ENCODE results near the gene MBOAT2. TPM values are rescaled to one million over a fixed set of nuclear protein-coding genes. Genes with fewer than 3 reads are reported as not detected.
"Not testable (repeated sequence)": the region's sequence is repeated elsewhere in the genome, so short reads cannot be mapped to it uniquely, and the experiment has no call there.

Gene MBOAT2
- total RNA-seq, 3 donors from 2014 or later (not counting 1 experiment from before 2014, with no cell fraction given) = 2.9 to 18.4 (median 4.2) TPM

DNA sequence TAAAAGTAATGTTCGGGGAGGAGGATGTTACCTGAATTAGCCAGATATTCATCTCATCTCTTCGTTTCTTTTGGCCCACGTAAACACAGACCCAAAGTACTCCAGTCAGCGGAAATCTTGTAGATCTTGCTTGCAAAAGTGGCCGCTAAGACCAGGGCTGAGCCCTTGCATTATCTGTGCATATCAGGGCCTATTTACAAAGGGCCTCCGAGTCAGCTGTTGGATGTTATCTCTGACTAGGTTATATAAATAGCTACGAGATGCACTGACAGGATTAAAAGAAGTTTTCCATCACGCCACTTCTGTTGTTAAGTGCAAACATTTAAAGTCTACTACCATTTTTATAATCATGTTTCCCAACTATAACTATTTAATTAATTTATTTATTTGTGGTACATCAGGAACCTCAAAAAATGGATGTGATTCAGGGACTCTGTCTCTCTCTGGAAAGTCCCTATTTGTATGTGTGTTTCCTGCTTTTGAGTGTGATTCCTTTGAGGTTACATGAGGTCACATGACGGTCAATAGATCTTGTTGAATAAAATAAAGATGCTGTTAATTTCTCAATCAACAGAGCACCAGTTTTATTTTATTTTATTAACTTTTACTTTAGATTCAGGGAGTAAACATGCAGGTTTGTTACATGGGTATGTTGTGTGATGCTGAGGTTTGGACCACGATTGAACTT lies 46.8 kb upstream of the MBOAT2 start:
- peaks cover 2 to 7% of the 10 kb centered on the region in 2 donors for H3K27me3 Mint-ChIP-seq (ENCODE audit: low read depth in 2 of 2)
- ATAC-seq (peak; percentile 42 to 82 (median 64)), DNase-seq (no peak)
- 78% methylated on average over 9 of the region's 10 CpGs for WGBS (ENCODE audit: insufficient coverage)
- H3K9me3 Mint-ChIP-seq = no peaks in the 10 kb centered on the region
- H3K4me1 Mint-ChIP-seq = peaks cover 4% of the 10 kb centered on the region in 2 donors
- H3K9me3 ChIP-seq (ENCODE audit: control insufficient read depth, insufficient read depth, low read length) = no peaks in the 10 kb centered on the region
- no peaks in the 10 kb centered on the region for H3K36me3 Mint-ChIP-seq
- H3K36me3 ChIP-seq (ENCODE audit: control insufficient read depth, insufficient read depth, low read length) = no peaks in the 10 kb centered on the region
- H3K27ac Mint-ChIP-seq = no peak overlapping the region
- TF ChIP-seq CTCF (IDR thresholded peaks at IDR 0.05) = no peak
- intact Hi-C loops (cut with micrococcal nuclease) = no loop called here
- no peaks in the 10 kb centered on the region for H3K4me1 ChIP-seq (ENCODE audit: control insufficient read depth, insufficient read depth, low read length)
- H3K27me3 ChIP-seq (ENCODE audit: control insufficient read depth, insufficient read depth, low read length) = no peaks in the 10 kb centered on the region
- H3K4me3 ChIP-seq (ENCODE audit: low read length) = no peak overlapping the region
- no peak overlapping the region for H3K4me3 Mint-ChIP-seq
- H3K27ac ChIP-seq (ENCODE audit: low read length) = no peak overlapping the region

GRCh38 chr2:9045595-9045994 lies 42.1 kb upstream of the MBOAT2 start:
- no peaks in the 10 kb centered on the region for H3K27me3 ChIP-seq (ENCODE audit: control insufficient read depth, insufficient read depth, low read length)
- ATAC-seq = peak in 1 of 3 donors; percentile 52
- no peak overlapping the region for H3K4me3 ChIP-seq (ENCODE audit: low read length)
- Mint-ChIP-seq H3K27me3 (ENCODE audit: low read depth in 2 of 2) (peaks cover 5 to 17% of the 10 kb centered on the region in 2 donors), H3K9me3 (no peaks in the 10 kb centered on the region), H3K36me3 (no peaks in the 10 kb centered on the region), H3K4me3 (no peak overlapping the region), H3K27ac (no peak overlapping the region), H3K4me1 (no peaks in the 10 kb centered on the region)
- no peak overlapping the region for H3K27ac ChIP-seq (ENCODE audit: low read length)
- no peak for TF ChIP-seq CTCF (IDR thresholded peaks at IDR 0.05)
- H3K4me1 ChIP-seq (ENCODE audit: control insufficient read depth, insufficient read depth, low read length) = no peaks in the 10 kb centered on the region
- no peak for DNase-seq
- intact Hi-C loops (cut with micrococcal nuclease) = no loop called here
- WGBS (ENCODE audit: insufficient coverage) = 88% methylated on average over 7 of the region's 7 CpGs
- no peaks in the 10 kb centered on the region for H3K36me3 ChIP-seq (ENCODE audit: control insufficient read depth, insufficient read depth, low read length)
- no peaks in the 10 kb centered on the region for H3K9me3 ChIP-seq (ENCODE audit: control insufficient read depth, insufficient read depth, low read length)

- ATAC-seq; H3K36me3 ChIP-seq (ENCODE audit: control insufficient read depth, insufficient read depth, low read length); H3K27me3 ChIP-seq (ENCODE audit: control insufficient read depth, insufficient read depth, low read length); DNase-seq; H3K9me3 ChIP-seq (ENCODE audit: control insufficient read depth, insufficient read depth, low read length); H3K27ac Mint-ChIP-seq; H3K9me3 Mint-ChIP-seq; H3K36me3 Mint-ChIP-seq; H3K27ac ChIP-seq (ENCODE audit: low read length); H3K4me3 Mint-ChIP-seq; H3K4me1 ChIP-seq (ENCODE audit: control insufficient read depth, insufficient read depth, low read length); H3K4me3 ChIP-seq (ENCODE audit: low read length); H3K4me1 Mint-ChIP-seq; intact Hi-C loops (cut with micrococcal nuclease): not testable (repeated sequence)
- 100% methylated on average over 1 of the region's 2 CpGs for WGBS (ENCODE audit: insufficient coverage)
- H3K27me3 Mint-ChIP-seq (ENCODE audit: low read depth in 2 of 2) = peaks cover 7 to 17% of the 10 kb centered on the region in 2 donors
These were observed 40.0 kb upstream of the MBOAT2 start for GRCh38 chr2:9043491-9043890.

GRCh38 chr2:9037166-9037565 lies 33.7 kb upstream of the MBOAT2 start:
- Mint-ChIP-seq H3K4me3 (no peak overlapping the region), H3K4me1 (no peaks in the 10 kb centered on the region), H3K36me3 (no peaks in the 10 kb centered on the region), H3K9me3 (no peaks in the 10 kb centered on the region), H3K27ac (no peak overlapping the region), H3K27me3 (ENCODE audit: low read depth in 2 of 2) (peaks cover 29 to 45% of the 10 kb centered on the region in 2 donors)
- no peak for ATAC-seq
- H3K4me1 ChIP-seq (ENCODE audit: control insufficient read depth, insufficient read depth, low read length) = no peaks in the 10 kb centered on the region
- WGBS (ENCODE audit: insufficient coverage) = no CpG with 5 or more reads among the region's 1 CpG
- no peaks in the 10 kb centered on the region for H3K36me3 ChIP-seq (ENCODE audit: control insufficient read depth, insufficient read depth, low read length)
- no peaks in the 10 kb centered on the region for H3K27me3 ChIP-seq (ENCODE audit: control insufficient read depth, insufficient read depth, low read length)
- TF ChIP-seq CTCF (IDR thresholded peaks at IDR 0.05) = no peak
- no peaks in the 10 kb centered on the region for H3K9me3 ChIP-seq (ENCODE audit: control insufficient read depth, insufficient read depth, low read length)
- H3K27ac ChIP-seq (ENCODE audit: low read length) = no peak overlapping the region
- intact Hi-C loops (cut with micrococcal nuclease) = no loop called here
- DNase-seq = no peak
- no peak overlapping the region for H3K4me3 ChIP-seq (ENCODE audit: low read length)
